K562 (cell line): Measurements from ENCODE around the gene ASIC3. TPM values are rescaled to one million over a fixed set of nuclear protein-coding genes. Genes with fewer than 3 reads are reported as not detected.

ENCODE experiments used
- ATF1 ChIP-seq, 2 experiments: fragments of 450-650 bp in 1 of 2; IDR thresholded peaks; 2 replicates each; pipeline ENCODE4 v1.6.1; 2016; ENCODE audit warnings: missing compliant biosample characterization in 1 of 2, missing genetic modification characterization in 1 of 2
- ATF4 ChIP-seq: fragments of 450-650 bp; formaldehyde crosslinking; IDR thresholded peaks from 2 replicates; pipeline ENCODE4 v1.4.0; 2022; ENCODE audit warnings: mild to moderate bottlenecking, moderate library complexity
- CCNT2 ChIP-seq: IDR thresholded peaks from 2 replicates; pipeline ENCODE4 v1.6.1; 2011; ENCODE audit warnings: borderline replicate concordance, low read depth, mild to moderate bottlenecking, moderate library complexity, mixed read lengths, low read length; ENCODE audit not compliant: insufficient read length; ENCODE audit errors: extremely low read depth
- ETV1 ChIP-seq: fragments of 450-650 bp; conservative IDR thresholded peaks from 2 replicates; pipeline ENCODE4 v1.6.1; 2016; ENCODE audit warnings: missing genetic modification characterization, control low read depth, low read depth, missing compliant biosample characterization
- EZH2 ChIP-seq: IDR thresholded peaks from 2 replicates; pipeline ENCODE4 v1.6.1; 2012; ENCODE audit warnings: low read depth, mild to moderate bottlenecking, inconsistent platforms, low read length, borderline replicate concordance
- HBP1 ChIP-seq: fragments of 450-650 bp; formaldehyde crosslinking; IDR thresholded peaks from 2 replicates; pipeline ENCODE4 v1.4.0; 2022; ENCODE audit warnings: missing genetic modification characterization
- HCFC1 ChIP-seq: IDR thresholded peaks from 2 replicates; pipeline ENCODE4 v1.6.1; 2012; ENCODE audit warnings: low read depth, low read length, improper control_type of control experiment
- JUND ChIP-seq, 2 experiments: IDR thresholded peaks; 2 replicates in 1 of 2; 3 replicates in 1 of 2; pipeline ENCODE4 v1.6.1; 2011; ENCODE audit warnings: borderline replicate concordance in 2 of 2, low read depth in 2 of 2, low read length in 2 of 2, improper control_type of control experiment in 1 of 2, missing biosample characterization in 1 of 2, missing genetic modification characterization in 1 of 2, missing genetic modification reagents in 1 of 2
- MLX ChIP-seq, 2 experiments: fragments of 450-650 bp in 1 of 2; sonication (generic) in 1 of 2; formaldehyde crosslinking; conservative IDR thresholded peaks; 2 replicates each; pipeline versions ENCODE4 v1.4.0 to v1.8.1; 2020 to 2022; ENCODE audit warnings: mild to moderate bottlenecking in 1 of 2, missing genetic modification reagents in 1 of 2
- NEUROD1 ChIP-seq: fragments of 150-350 bp; IDR thresholded peaks from 2 replicates; pipeline ENCODE4 v1.6.1; 2014; ENCODE audit warnings: borderline replicate concordance, low read length, low read depth; ENCODE audit not compliant: partially characterized antibody
- PRMT5 ChIP-seq: sonication (generic); formaldehyde crosslinking; IDR thresholded peaks from 2 replicates; pipeline ENCODE4 v1.5.0; 2020; ENCODE audit warnings: missing genetic modification reagents
- RHOXF2B ChIP-seq: fragments of 250-450 bp; sonication (Bioruptor Pico); conservative IDR thresholded peaks from 2 replicates; pipeline ENCODE4 v1.5.1; 2021
- SIN3A ChIP-seq, 2 experiments: fragments of 150-350 bp in 1 of 2; IDR thresholded peaks; 2 replicates each; pipeline ENCODE4 v1.6.1; 2011 to 2016; ENCODE audit warnings: borderline replicate concordance in 2 of 2, low read depth in 2 of 2, low read length in 2 of 2, mild to moderate bottlenecking in 2 of 2, moderate library complexity in 2 of 2; ENCODE audit not compliant: control insufficient read depth in 1 of 2
- SP1 ChIP-seq: sonication (generic); formaldehyde crosslinking; IDR thresholded peaks from 2 replicates; pipeline ENCODE4 v1.8.1; 2022; ENCODE audit warnings: mild to moderate bottlenecking, missing genetic modification reagents
- TEAD1 ChIP-seq, 2 experiments: fragments of 450-650 bp in 1 of 2; sonication (generic) in 1 of 2; formaldehyde crosslinking; IDR thresholded peaks; 2 replicates each; pipeline versions ENCODE4 v1.4.0 to v1.8.0; 2020 to 2022; ENCODE audit warnings: mild to moderate bottlenecking in 2 of 2, missing genetic modification reagents in 1 of 2
- XRCC3 ChIP-seq: fragments of 450-650 bp; IDR thresholded peaks from 2 replicates; pipeline ENCODE4 v1.6.1; 2017; ENCODE audit warnings: mild to moderate bottlenecking, moderate library complexity
- YY1 ChIP-seq, 3 experiments: IDR thresholded peaks; 2 replicates each; pipeline ENCODE4 v1.6.1; 2011; ENCODE audit warnings: low read length in 2 of 3, mild to moderate bottlenecking in 2 of 3, moderate library complexity in 2 of 3, borderline replicate concordance in 1 of 3, control low read depth in 1 of 3, low read depth in 1 of 3; ENCODE audit not compliant: insufficient read depth in 3 of 3, insufficient replicate concordance in 2 of 3, control insufficient read depth in 1 of 3, insufficient read length in 1 of 3; ENCODE audit errors: extremely low read depth in 1 of 3
- ZBTB9 ChIP-seq: fragments of 450-650 bp; formaldehyde crosslinking; IDR thresholded peaks from 2 replicates; pipeline ENCODE4 v1.4.0; 2020; ENCODE audit warnings: mild to moderate bottlenecking, moderate library complexity
- ZKSCAN1 ChIP-seq: fragments of 150-350 bp; IDR thresholded peaks from 2 replicates; pipeline ENCODE4 v1.6.1; 2016; ENCODE audit warnings: low read depth, low read length
- ZNF511 ChIP-seq: sonication (generic); formaldehyde crosslinking; IDR thresholded peaks from 2 replicates; pipeline ENCODE4 v1.8.0; 2022; ENCODE audit warnings: mild to moderate bottlenecking, missing genetic modification reagents
- polyA plus RNA-seq, 8 experiments: library from polyadenylated mRNA; depleted of rRNA in 4 of 8; stranded (reverse) in 5 of 8; unstranded in 3 of 8; fragments of >200 nt; fragmentation: Nextera tagmentation in 2 of 8; fragmentation: Illumina TruSeq in 1 of 8; extraction: Ambion mirVana in 2 of 8; extraction: Trizol in 1 of 8; gene quantifications; 2 replicates each; pipeline versions ENCODE4 v1.2.1 to v1.2.3, GENCODE V29; 2011 to 2014; ENCODE audit warnings: inconsistent platforms in 1 of 8, missing spikeins in 1 of 8
- total RNA-seq, 7 experiments: library from RNA; depleted of rRNA in 6 of 7; stranded (reverse); fragments of >200 nt in 6 of 7; fragmentation: Illumina TruSeq in 2 of 7; extraction: Trizol in 2 of 7; gene quantifications; 2 replicates each; pipeline versions ENCODE4 v1.2.1 to v1.2.3, GENCODE V29; 2011 to 2021; ENCODE audit warnings: low replicate concordance in 1 of 7

The ASIC3 gene
- total and polyA plus RNA-seq, 9 of the 15 experiments (the other 6 are each of a cell fraction or from before 2014, with no cell fraction given), result 0.11 to 5.0 (median 0.87) TPM

GRCh38 chr7:151057989-151058780, 9.9 kb downstream of the ASIC3 start (continued):
- TF ChIP-seq YY1 (IDR thresholded peaks at IDR 0.05; ENCODE audit: borderline replicate concordance in 1 of 3, control insufficient read depth in 1 of 3, extremely low read depth in 1 of 3, insufficient read depth in 3 of 3, insufficient read length in 1 of 3, insufficient replicate concordance in 2 of 3, low read depth in 1 of 3, low read length in 2 of 3), result peak; percentile 6 to 87 (median 82)
- TF ChIP-seq HCFC1, result peak; percentile 97
- no peak for TF ChIP-seq ATF4 (CRISPR knock-in tag)
- no peak for TF ChIP-seq EZH2
- TF ChIP-seq ETV1 (tag), result peak; percentile 84
- TF ChIP-seq RHOXF2B (CRISPR knock-in tag), result no peak
- no peak for TF ChIP-seq HBP1 (CRISPR knock-in tag)
- no peak for TF ChIP-seq MLX (CRISPR knock-in tag; conservative IDR thresholded peaks at IDR 0.05)
- peak; percentile 90 to 95; a peak in 3 of 4 replicates for TF ChIP-seq SIN3A (IDR thresholded peaks at IDR 0.05; ENCODE audit: borderline replicate concordance in 2 of 2, control insufficient read depth in 1 of 2, low read depth in 2 of 2, low read length in 2 of 2)
- peak; percentile 47; the same call in 1 of the 2 replicates for TF ChIP-seq ZNF511 (CRISPR knock-in tag)
- peak; percentile 18 to 80; a peak in 3 of 4 replicates for TF ChIP-seq TEAD1 (CRISPR knock-in tag; IDR thresholded peaks at IDR 0.05)
- peak; percentile 73 for TF ChIP-seq JUND (IDR thresholded peaks at IDR 0.05; ENCODE audit: borderline replicate concordance, low read depth, low read length)
- TF ChIP-seq JUND (tag; IDR thresholded peaks at IDR 0.05; ENCODE audit: borderline replicate concordance, low read depth, low read length), result peak; percentile 87; the same call in 2 of the 3 replicates
- no peak for TF ChIP-seq XRCC3
- peak; percentile 56 for TF ChIP-seq CCNT2
- TF ChIP-seq ZBTB9 (CRISPR knock-in tag), result no peak
- TF ChIP-seq ZKSCAN1, result peak; percentile 57
- TF ChIP-seq ATF1 (CRISPR knock-in tag; IDR thresholded peaks at IDR 0.05), result no peak
- TF ChIP-seq ATF1 (tag; IDR thresholded peaks at IDR 0.05), result peak; percentile 96
- no peak for TF ChIP-seq NEUROD1
- TF ChIP-seq PRMT5 (CRISPR knock-in tag), result no peak
- TF ChIP-seq SP1 (CRISPR knock-in tag), result peak; percentile 95
